NCI-H1105 (cell line): ENCODE measurements around the gene CHURC1.
A peak's percentile ranks its signal among the peaks of the same experiment; 100 is the strongest.

Experiments
- DNase-seq: peaks from one replicate; lab custom pipeline; 2025; lab: John Stamatoyannopoulos, UW

Gene CHURC1

GRCh38 chr14:64914237-64915028 is at the start of gene CHURC1:
CHURC1 (plus strand) TSS chr14:64914455; CDS start chr14:64914496, 41 bp downstream.
- peak; percentile 98 for DNase-seq

- DNase-seq = no peak
These were observed 49.1 kb upstream of the CHURC1 start for GRCh38 chr14:64865109-64865508.

GRCh38 chr14:64865992-64866391 is 48.3 kb upstream of the CHURC1 start:
- DNase-seq = no peak

- DNase-seq = no peak
These were observed 47.1 kb upstream of the CHURC1 start for GRCh38 chr14:64867182-64867581.

- DNase-seq = no peak
These were observed 45.9 kb upstream of the CHURC1 start for GRCh38 chr14:64868379-64868778.

GRCh38 chr14:64868841-64869240 is 45.4 kb upstream of the CHURC1 start:
- no peak for DNase-seq

- DNase-seq = no peak
These were observed 44.1 kb upstream of the CHURC1 start for GRCh38 chr14:64870160-64870559.

GRCh38 chr14:64871344-64871743 is 42.9 kb upstream of the CHURC1 start:
- no peak for DNase-seq

GRCh38 chr14:64873506-64874219 is 40.6 kb upstream of the CHURC1 start:
- no peak for DNase-seq

- no peak for DNase-seq
These were observed 38.9 kb upstream of the CHURC1 start for GRCh38 chr14:64875350-64875749.

GRCh38 chr14:64877846-64878245 is 36.4 kb upstream of the CHURC1 start:
- DNase-seq = no peak

GRCh38 chr14:64878837-64879634 is 35.2 kb upstream of the CHURC1 start:
- DNase-seq = peak; percentile 70

- DNase-seq = peak; percentile 76
These were observed 34.5 kb upstream of the CHURC1 start, which contains the start of gene SPTB for GRCh38 chr14:64879635-64880220. SPTB (minus strand) TSS chr14:64879907; CDS start chr14:64823094, 56,813 bp downstream.

GRCh38 chr14:64880221-64881121 is 33.8 kb upstream of the CHURC1 start:
- DNase-seq = peak; percentile 71

- DNase-seq = no peak
These were observed 28.7 kb upstream of the CHURC1 start for GRCh38 chr14:64885559-64885958.

- no peak for DNase-seq
These were observed 24.9 kb upstream of the CHURC1 start for GRCh38 chr14:64889352-64889751.

GRCh38 chr14:64891173-64891838 is 22.9 kb upstream of the CHURC1 start:
- DNase-seq = no peak

GRCh38 chr14:64891839-64892375 is 22.3 kb upstream of the CHURC1 start:
- peak; percentile 54 for DNase-seq

- DNase-seq = no peak
These were observed 14.3 kb upstream of the CHURC1 start for GRCh38 chr14:64899958-64900357.

GRCh38 chr14:64906022-64906421 is 8.2 kb upstream of the CHURC1 start:
- no peak for DNase-seq
